Tibial nerve (tissue), 3 donors: ENCODE data around the gene PIEZO2.

Experiments
- POLR2A ChIP-seq, 2 donors: fragments of 450-650 bp; IDR thresholded peaks; one replicate each; pipeline ENCODE4 v1.6.1; 2017; ENCODE audit warnings: antibody characterized with exemption in 2 of 2, mild to moderate bottlenecking in 2 of 2, moderate library complexity in 2 of 2
- TF ChIP-seq, protein P1 (sequence below), 5 experiments: fragments of 200-600 bp in 3 of 5; fragments of 450-650 bp in 2 of 5; sonication (generic) in 3 of 5; IDR thresholded peaks; one replicate each; pipeline ENCODE4 v1.5.1; 2016 to 2019; ENCODE audit warnings: antibody characterized with exemption in 5 of 5, mild to moderate bottlenecking in 3 of 5, moderate library complexity in 2 of 5

GRCh38 chr18:10898417-10898974 lies 250.9 kb downstream of the PIEZO2 start:
- TF ChIP-seq, protein P1, sequence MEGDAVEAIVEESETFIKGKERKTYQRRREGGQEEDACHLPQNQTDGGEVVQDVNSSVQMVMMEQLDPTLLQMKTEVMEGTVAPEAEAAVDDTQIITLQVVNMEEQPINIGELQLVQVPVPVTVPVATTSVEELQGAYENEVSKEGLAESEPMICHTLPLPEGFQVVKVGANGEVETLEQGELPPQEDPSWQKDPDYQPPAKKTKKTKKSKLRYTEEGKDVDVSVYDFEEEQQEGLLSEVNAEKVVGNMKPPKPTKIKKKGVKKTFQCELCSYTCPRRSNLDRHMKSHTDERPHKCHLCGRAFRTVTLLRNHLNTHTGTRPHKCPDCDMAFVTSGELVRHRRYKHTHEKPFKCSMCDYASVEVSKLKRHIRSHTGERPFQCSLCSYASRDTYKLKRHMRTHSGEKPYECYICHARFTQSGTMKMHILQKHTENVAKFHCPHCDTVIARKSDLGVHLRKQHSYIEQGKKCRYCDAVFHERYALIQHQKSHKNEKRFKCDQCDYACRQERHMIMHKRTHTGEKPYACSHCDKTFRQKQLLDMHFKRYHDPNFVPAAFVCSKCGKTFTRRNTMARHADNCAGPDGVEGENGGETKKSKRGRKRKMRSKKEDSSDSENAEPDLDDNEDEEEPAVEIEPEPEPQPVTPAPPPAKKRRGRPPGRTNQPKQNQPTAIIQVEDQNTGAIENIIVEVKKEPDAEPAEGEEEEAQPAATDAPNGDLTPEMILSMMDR (IDR thresholded peaks at IDR 0.05) = no peak
- no peak for TF ChIP-seq POLR2A (IDR thresholded peaks at IDR 0.05)
